GM18951 (cell line): ENCODE measurements around the gene ERCC6.

ENCODE experiments used
- POLR2A ChIP-seq: IDR thresholded peaks from 4 replicates; pipeline ENCODE4 v1.6.1; 2011; ENCODE audit warnings: mild to moderate bottlenecking; ENCODE audit not compliant: insufficient read length, insufficient read depth; ENCODE audit errors: extremely low read depth
- in situ Hi-C: fragments of 300-500 bp; cut with MboI; formaldehyde crosslinking; loops from one replicate; pipeline ENCODE4 v1.12.0; 2022; ENCODE audit warnings: low sequenced_read_pairs, mixed read lengths, inconsistent platforms; ENCODE audit not compliant: unreplicated experiment

ERCC6 gene

GRCh38 chr10:49518566-49518965 is 20.4 kb downstream of the ERCC6 start:
- in situ Hi-C loops: loop anchor here (10.0 to 25.0 kb wide), 3 partner anchors 124 to 856 kb away; partner anchors contain the start of gene DRGX
- no peak for TF ChIP-seq POLR2A

DNA sequence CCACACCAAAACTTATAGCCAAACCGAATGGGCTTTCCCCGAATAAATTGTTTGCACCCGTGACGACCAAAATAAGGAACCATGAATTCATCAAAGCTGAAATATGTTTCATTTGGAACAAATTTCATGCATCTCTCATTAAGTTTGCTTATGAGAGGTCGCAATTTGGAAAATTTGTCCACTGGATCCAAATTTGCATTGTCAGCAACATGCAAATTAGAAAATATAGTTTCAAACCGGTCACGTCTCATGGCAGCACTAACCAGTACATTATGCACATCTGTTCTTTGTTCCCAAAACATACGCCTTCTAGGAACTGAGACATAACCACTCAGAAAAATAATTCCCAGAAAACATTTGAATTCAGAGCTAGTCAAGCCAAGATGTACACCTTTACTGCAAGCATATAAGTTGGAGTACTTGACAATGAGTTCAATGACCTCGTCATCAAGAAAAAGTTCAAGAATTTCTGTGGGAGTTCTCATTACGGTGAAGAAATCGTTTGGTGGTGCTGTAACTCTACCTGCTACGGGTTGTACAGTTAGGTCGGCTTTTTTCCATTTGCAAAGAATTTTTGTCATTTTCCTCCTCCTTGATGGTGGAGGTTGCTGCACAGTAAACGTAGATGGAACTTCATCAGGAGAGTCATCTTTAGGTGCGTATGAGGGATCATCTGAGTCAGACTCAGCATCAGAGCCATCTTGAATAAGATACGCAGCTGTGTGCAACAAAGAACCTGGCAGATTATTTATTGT is 22.5 kb downstream of the ERCC6 start:
- in situ Hi-C loops: loop anchor here (10.0 to 25.0 kb wide), 3 partner anchors 122 to 854 kb away; partner anchors contain the start of gene DRGX
- TF ChIP-seq POLR2A: no peak

DNA sequence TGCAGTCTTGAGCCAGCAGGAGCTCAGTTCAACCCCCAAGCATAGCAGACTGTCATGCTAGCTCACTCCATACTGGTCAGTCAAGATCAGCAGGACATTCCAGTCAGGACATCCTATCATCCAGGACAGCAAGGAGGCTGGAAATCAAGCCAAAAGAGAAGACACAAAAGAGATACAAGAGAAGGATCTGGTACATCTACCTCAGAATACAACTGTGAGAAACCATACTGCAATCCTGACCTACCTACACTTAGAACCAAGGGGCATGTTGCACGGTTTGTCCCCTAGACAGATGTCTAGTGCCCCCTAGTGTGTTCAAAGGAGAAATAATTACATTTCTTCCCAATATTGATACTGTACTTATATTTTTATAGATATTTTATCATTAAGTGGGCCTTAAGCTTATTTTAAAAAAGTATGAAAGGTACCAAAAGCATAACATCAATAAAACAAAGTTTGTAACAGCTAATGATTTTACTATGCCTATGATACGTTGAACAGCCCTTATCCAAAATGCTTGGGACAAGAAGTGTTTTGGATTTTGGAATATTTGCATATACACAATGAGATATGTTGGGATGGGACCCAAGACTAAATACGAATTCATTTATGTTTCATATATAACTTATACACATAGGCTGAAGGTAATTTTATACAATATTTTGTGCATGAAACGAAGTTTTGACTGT is 26.7 kb downstream of the ERCC6 start:
- no peak for TF ChIP-seq POLR2A
- in situ Hi-C loops: loop anchor here (10.0 to 25.0 kb wide), 3 partner anchors 117 to 850 kb away; partner anchors contain the start of gene DRGX

- TF ChIP-seq POLR2A: no peak
- in situ Hi-C loops: loop anchor here (10.0 to 25.0 kb wide), 3 partner anchors 115 to 848 kb away; partner anchors contain the start of gene DRGX
These were observed 29.1 kb downstream of the ERCC6 start for GRCh38 chr10:49509771-49510303.

DNA sequence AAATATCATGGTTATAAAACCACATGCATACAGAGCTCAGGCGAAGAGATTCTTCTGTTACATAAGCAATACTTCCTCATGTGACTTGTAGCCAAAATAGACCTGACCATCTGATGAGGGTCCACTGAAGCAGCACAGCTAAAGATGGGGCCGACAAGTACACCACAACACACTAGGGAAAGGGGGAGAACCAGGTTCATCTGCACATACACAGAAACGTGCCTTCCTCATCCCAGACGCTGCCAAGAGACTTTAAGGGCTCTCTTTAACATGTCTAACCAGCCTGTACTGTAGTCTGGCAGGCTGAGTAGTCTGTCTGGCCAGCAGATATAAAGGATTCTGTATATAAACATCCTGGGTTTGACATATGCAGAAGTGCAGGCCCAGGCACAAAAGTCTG is 30.3 kb downstream of the ERCC6 start:
- TF ChIP-seq POLR2A: no peak
- in situ Hi-C loops: loop anchor here (25.0 kb wide), 1 partner anchor 846 kb away; no protein-coding TSS in a partner anchor

DNA sequence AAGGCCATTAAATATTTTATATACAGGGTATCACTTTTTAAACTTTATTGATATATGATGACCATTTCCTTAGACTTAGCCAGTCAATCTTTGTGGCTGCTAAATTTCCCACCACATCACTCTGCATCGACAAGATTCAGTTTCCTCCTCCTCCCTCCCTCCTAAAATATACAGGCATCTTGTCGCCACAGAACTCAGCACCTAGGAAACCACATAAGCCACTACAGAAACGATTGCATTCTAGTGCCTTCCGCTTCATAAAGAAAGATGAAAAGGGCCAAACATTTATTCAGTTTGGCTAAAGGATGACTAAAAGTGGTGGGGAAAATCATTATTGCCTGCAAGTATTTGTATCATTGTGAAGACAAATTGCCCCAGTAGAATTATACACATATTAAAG is 30.7 kb downstream of the ERCC6 start:
- in situ Hi-C loops: loop anchor here (25.0 kb wide), 1 partner anchor 846 kb away; no protein-coding TSS in a partner anchor
- no peak for TF ChIP-seq POLR2A

GRCh38 chr10:49505589-49505988 is 33.3 kb downstream of the ERCC6 start:
- in situ Hi-C loops: loop anchor here (25.0 kb wide), 1 partner anchor 843 kb away; no protein-coding TSS in a partner anchor
- no peak for TF ChIP-seq POLR2A

DNA sequence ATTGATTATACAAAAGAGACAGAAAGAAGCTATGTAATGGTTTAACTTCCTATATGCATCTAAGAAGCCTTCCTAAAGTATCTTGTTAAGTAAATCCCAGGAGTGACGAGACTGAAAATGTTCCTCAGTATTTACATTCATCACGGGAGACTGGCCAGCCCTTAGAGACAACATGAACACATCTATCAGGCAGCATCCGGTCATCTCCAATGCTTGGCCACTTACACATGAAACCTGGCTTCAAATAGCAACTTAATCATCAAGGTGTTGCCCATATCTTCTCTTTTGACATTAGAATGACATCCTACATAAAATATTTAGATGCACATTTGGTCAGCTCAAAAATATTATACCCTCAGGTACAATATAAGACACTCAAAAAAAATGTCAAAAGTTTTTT is 33.8 kb downstream of the ERCC6 start:
- in situ Hi-C loops: loop anchor here (25.0 kb wide), 1 partner anchor 843 kb away; no protein-coding TSS in a partner anchor
- TF ChIP-seq POLR2A: no peak

GRCh38 chr10:49504528-49504927 is 34.4 kb downstream of the ERCC6 start:
- in situ Hi-C loops: loop anchor here (25.0 kb wide), 1 partner anchor 842 kb away; no protein-coding TSS in a partner anchor
- TF ChIP-seq POLR2A: no peak

DNA sequence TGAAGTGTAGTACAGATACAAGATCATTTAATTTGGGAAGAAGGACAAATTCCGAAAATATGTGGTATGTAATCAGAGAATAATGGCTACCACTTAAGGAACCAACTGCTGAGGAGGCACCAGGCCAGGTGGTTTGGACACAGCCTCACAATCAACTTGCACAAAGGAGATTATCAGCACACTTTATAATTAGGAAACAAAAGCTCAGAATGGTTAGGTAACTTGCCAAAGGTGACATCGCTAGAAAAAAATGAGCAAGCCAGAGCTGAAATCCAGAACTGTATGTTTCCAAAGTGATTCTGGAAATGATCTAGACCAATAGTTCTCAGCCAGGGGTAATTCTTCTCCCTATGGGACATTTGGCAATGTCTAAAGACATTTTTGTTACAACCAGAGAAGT is 36.6 kb downstream of the ERCC6 start:
- TF ChIP-seq POLR2A: no peak
- in situ Hi-C loops: loop anchor here (25.0 kb wide), 1 partner anchor 840 kb away; no protein-coding TSS in a partner anchor

GRCh38 chr10:49500412-49500811 is 38.5 kb downstream of the ERCC6 start:
- TF ChIP-seq POLR2A: no peak
- in situ Hi-C loops: loop anchor here (25.0 kb wide), 1 partner anchor 838 kb away; no protein-coding TSS in a partner anchor

DNA sequence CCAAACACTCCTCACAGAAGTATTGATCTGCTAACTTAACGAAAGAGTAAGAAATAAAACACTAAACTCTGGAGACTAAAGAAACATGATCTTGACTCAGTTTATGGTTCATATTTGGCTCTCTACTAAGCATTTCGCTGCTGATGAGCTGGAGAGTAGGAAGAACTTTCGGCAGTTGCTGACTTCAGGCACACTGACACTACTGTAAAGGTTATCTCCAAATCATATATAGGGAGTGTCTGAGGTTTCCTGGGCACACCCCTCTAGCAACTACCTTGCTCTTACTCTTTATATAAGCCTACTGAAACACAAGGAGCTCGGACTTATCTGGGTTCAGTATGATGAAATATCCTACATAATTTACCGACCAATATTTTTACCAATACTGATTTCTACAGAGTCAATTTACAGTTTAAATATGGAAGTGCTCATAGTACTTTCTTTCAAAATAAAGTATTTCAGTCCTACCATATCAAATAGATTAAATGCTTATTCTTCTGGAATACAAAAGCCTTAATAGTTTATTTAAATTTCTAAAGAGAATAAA is 39.5 kb downstream of the ERCC6 start:
- no peak for TF ChIP-seq POLR2A
- in situ Hi-C loops: no loop called here

- no peak for TF ChIP-seq POLR2A
- in situ Hi-C loops: no loop called here
These were observed 40.5 kb downstream of the ERCC6 start for GRCh38 chr10:49498425-49498824.

GRCh38 chr10:49497358-49497757 is 41.6 kb downstream of the ERCC6 start:
- in situ Hi-C loops: no loop called here
- TF ChIP-seq POLR2A: no peak
